Spleen (tissue), 11 donors: ENCODE measurements around the gene COL25A1. TPM values are rescaled to one million over a fixed set of nuclear protein-coding genes. Genes with fewer than 3 reads are reported as not detected.

Experiments
- DNase-seq: peaks from one replicate; pipeline ENCODE4 v3.0.0-alpha.2; 2020
- H3K27ac ChIP-seq, 8 donors: fragments of 200-600 bp; sonication (generic) in 7 of 8; 1 replicate in 4 of 8; 2 replicates in 4 of 8; pipeline versions ENCODE4 v1.5.0 to v1.8.0; 2016 to 2021; ENCODE audit warnings: inconsistent platforms in 4 of 8, mild to moderate bottlenecking in 4 of 8, moderate library complexity in 1 of 8
- H3K27me3 ChIP-seq, 7 donors: fragments of 200-600 bp; sonication (generic) in 6 of 7; replicated peaks in 1 of 7; 1 replicate in 4 of 7; 2 replicates in 3 of 7; pipeline versions ENCODE4 v1.5.0 to v1.8.0; 2016 to 2021; ENCODE audit warnings: inconsistent platforms in 3 of 7, mild to moderate bottlenecking in 1 of 7
- H3K36me3 ChIP-seq, 6 donors: fragments of 200-600 bp; sonication (generic) in 5 of 6; 1 replicate in 4 of 6; 2 replicates in 2 of 6; pipeline versions ENCODE4 v1.5.0 to v1.8.0; 2016 to 2021; ENCODE audit warnings: inconsistent platforms in 2 of 6
- H3K4me1 ChIP-seq, 6 donors: fragments of 200-600 bp; sonication (generic) in 5 of 6; 1 replicate in 3 of 6; 2 replicates in 3 of 6; pipeline versions ENCODE4 v1.5.0 to v1.8.0; 2016 to 2021; ENCODE audit warnings: inconsistent platforms in 3 of 6
- H3K4me3 ChIP-seq, 8 donors: fragments of 200-600 bp; sonication (generic) in 7 of 8; 1 replicate in 4 of 8; 2 replicates in 4 of 8; pipeline versions ENCODE4 v1.5.0 to v1.8.0; 2016 to 2021; ENCODE audit warnings: inconsistent platforms in 4 of 8, mild to moderate bottlenecking in 4 of 8, moderate library complexity in 2 of 8
- H3K9me3 ChIP-seq, 8 donors: fragments of 200-600 bp; sonication (generic) in 7 of 8; 1 replicate in 4 of 8; 2 replicates in 4 of 8; pipeline versions ENCODE4 v1.5.0 to v1.8.0; 2016 to 2021; ENCODE audit warnings: inconsistent platforms in 4 of 8
- POLR2A ChIP-seq, 3 donors: fragments of 450-650 bp; IDR thresholded peaks; one replicate each; pipeline ENCODE4 v1.5.1; 2017; ENCODE audit warnings: antibody characterized with exemption in 3 of 3, mild to moderate bottlenecking in 1 of 3
- POLR2AphosphoS5 ChIP-seq, 3 donors: sonication (generic); formaldehyde crosslinking; IDR thresholded peaks; one replicate each; pipeline ENCODE4 v1.5.1; 2017; ENCODE audit warnings: antibody characterized with exemption in 3 of 3
- WGBS, 5 donors: extraction: QIAGEN DNeasy Blood & Tissue Kit in 3 of 5; methylation state at CpG; one replicate each; pipeline versions ENCODE4 v1.1.5 to v1.1.7; 2013 to 2018; 5-methylcytosine and 5-hydroxymethylcytosine counted together
- intact Hi-C: fragments of 100-400 bp; cut with DNase I; formaldehyde crosslinking; loops from one replicate; pipeline ENCODE4 v1.15.0; 2023; ENCODE audit warnings: low total_unique reads
- polyA plus RNA-seq, 3 donors: library from polyadenylated mRNA; stranded (reverse); fragments of 200-250 nt; gene quantifications; one replicate each; pipeline ENCODE4 v1.2.1, GENCODE V29; 2013
- total RNA-seq, 7 donors: library from RNA; depleted of rRNA in 3 of 7; stranded (reverse); fragments of >200 nt in 3 of 7; fragmentation: NEBNext Ultra II Directional in 4 of 7; extraction: Animal tissue kit (Norgen Biotek cat#: 25700) in 4 of 7; gene quantifications; one replicate each; pipeline versions ENCODE4 v1.1.0 to v1.2.1, GENCODE V29; 2016 to 2021
- TF ChIP-seq, protein P1 (sequence below), 11 experiments: fragments of 200-600 bp in 7 of 11; fragments of 450-650 bp in 4 of 11; sonication (generic) in 4 of 11; IDR thresholded peaks in 8 of 11; conservative IDR thresholded peaks in 3 of 11; 1 replicate in 7 of 11; 2 replicates in 4 of 11; pipeline versions ENCODE4 v1.4.0 to v1.8.0; 2016 to 2021; ENCODE audit warnings: antibody characterized with exemption in 11 of 11, inconsistent platforms in 4 of 11, mild to moderate bottlenecking in 1 of 11
- donor health status: healthy with polysubstance abuse.
- donor health status: DM: no; HTN: no; CAD: no; lungs with moderate emphysema.
- donor health status: DM: no; HTN: no; CAD: no.
- donor health status: Bipolar disorder and iron deficiency.
- donor health status: healthy.
- donor health status: DM: no; HTN: no; CAD: no.
- donor health status: DM: yes; HTN: yes; CAD: no.

COL25A1 gene
- total and polyA plus RNA-seq, 10 donors = 0.06 to 1.9 (median 0.57) TPM; not detected in 1

DNA sequence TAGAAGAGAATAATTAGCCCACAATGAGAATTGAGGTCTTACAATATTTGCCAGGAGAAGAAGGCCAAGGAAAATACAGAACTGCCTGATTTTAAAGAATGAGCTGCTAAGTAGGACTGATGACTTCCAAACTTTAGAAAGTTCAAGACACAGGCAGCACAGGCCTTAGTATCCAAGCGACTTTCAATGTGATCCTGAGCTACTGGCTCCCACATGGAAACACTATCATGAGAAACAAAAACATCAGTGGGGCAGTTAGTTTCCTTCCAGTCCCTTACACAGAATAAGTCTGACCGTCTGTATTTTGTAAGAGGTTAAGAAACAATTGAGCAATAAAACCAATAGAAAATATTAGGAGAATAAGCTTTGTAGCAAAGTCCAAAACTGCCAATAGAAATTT lies 251.4 kb downstream of the COL25A1 start:
- no peaks in the 10 kb centered on the region for H3K27me3 ChIP-seq
- no peaks in the 10 kb centered on the region for H3K9me3 ChIP-seq
- H3K4me3 ChIP-seq = no peak overlapping the region
- no peak overlapping the region for H3K27ac ChIP-seq
- no peak for DNase-seq
- TF ChIP-seq POLR2AphosphoS5 (IDR thresholded peaks at IDR 0.05) = no peak
- no peak for TF ChIP-seq POLR2A (IDR thresholded peaks at IDR 0.05)
- TF ChIP-seq, protein P1, sequence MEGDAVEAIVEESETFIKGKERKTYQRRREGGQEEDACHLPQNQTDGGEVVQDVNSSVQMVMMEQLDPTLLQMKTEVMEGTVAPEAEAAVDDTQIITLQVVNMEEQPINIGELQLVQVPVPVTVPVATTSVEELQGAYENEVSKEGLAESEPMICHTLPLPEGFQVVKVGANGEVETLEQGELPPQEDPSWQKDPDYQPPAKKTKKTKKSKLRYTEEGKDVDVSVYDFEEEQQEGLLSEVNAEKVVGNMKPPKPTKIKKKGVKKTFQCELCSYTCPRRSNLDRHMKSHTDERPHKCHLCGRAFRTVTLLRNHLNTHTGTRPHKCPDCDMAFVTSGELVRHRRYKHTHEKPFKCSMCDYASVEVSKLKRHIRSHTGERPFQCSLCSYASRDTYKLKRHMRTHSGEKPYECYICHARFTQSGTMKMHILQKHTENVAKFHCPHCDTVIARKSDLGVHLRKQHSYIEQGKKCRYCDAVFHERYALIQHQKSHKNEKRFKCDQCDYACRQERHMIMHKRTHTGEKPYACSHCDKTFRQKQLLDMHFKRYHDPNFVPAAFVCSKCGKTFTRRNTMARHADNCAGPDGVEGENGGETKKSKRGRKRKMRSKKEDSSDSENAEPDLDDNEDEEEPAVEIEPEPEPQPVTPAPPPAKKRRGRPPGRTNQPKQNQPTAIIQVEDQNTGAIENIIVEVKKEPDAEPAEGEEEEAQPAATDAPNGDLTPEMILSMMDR (IDR thresholded peaks at IDR 0.05 in 8 of 11, conservative IDR thresholded peaks at IDR 0.05 in 3 of 11) = no peak
- intact Hi-C loops = no loop called here
- WGBS, 5 donors = 62 to 89% (median 73%) methylated on average over 2 of the region's 2 CpGs
- no peaks in the 10 kb centered on the region for H3K36me3 ChIP-seq
- peaks cover 0 to 13% (median 5%) of the 10 kb centered on the region in 6 donors for H3K4me1 ChIP-seq

DNA sequence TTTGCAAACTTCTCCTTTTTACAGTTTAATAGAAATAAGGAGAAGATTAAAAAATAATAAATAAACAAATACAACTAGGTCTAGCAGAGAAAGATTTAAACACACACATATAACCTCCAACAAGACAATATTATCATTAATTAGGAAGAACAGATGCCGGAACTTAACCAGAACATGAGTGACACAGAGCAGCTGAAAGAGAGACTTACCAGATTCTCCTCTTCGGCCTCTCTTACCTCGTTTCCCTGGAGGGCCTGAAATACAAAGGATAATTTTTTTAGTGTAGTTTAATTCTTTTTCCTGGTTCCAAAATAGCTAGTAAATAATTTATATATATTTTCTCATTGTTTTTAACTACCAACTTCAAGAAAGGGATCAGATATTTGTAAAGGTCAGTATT lies 252.5 kb downstream of the COL25A1 start:
- Histone ChIP-seq H3K9me3 (no peaks in the 10 kb centered on the region), H3K4me1 (peaks cover 0 to 15% (median 5%) of the 10 kb centered on the region in 6 donors), H3K4me3 (no peak overlapping the region), H3K27me3 (no peaks in the 10 kb centered on the region), H3K27ac (no peak overlapping the region), H3K36me3 (no peaks in the 10 kb centered on the region)
- TF ChIP-seq POLR2AphosphoS5 (IDR thresholded peaks at IDR 0.05) = no peak
- no peak for TF ChIP-seq POLR2A (IDR thresholded peaks at IDR 0.05)
- TF ChIP-seq, protein P1 (IDR thresholded peaks at IDR 0.05 in 8 of 11, conservative IDR thresholded peaks at IDR 0.05 in 3 of 11) = no peak
- WGBS, 5 donors = 83 to 95% (median 89%) methylated on average over 3 of the region's 3 CpGs
- intact Hi-C loops = no loop called here
- no peak for DNase-seq

DNA sequence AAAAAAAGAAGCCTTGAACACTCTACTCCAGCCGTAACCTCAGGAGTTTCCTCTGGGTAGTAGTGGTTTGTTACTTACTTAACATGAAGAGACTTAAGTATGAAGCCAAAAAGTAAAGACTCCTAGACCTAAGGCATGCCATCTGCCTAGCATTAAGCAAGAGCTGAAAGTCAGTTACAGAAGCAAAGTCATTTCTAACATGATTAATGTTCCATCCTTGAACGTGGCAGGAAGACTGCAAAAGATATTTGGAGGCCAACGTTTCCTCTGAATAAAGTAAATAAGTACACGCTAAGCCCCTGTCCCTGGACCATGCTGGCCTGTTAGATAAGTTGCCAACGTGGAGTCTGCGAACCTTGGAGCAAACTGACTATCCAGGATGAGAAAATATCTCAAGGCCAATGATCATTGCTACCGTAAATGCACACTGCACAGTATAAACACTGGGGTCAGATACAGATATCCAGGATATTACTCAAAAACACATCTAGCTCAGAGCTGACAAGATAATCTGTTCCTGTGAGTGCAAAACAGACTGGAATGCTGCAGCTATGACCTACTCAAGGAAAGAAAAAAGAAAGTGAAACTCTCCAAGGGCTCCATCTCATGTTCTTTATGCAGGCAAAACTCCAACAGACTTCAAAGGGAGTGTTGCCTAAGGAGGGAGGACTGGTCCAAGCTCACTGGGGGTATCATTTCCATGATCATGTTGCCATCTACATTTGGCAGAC lies 255.8 kb downstream of the COL25A1 start:
- 4 to 16% (median 8%) methylated on average over 7 of the region's 7 CpGs for WGBS, 5 donors
- Histone ChIP-seq H3K36me3 (no peaks in the 10 kb centered on the region), H3K27me3 (no peaks in the 10 kb centered on the region), H3K4me3 (peak overlapping the region in 3 of 8 donors; percentile 2 to 48 (median 24)), H3K27ac (peak overlapping the region in 7 of 8 donors; percentile 14 to 73 (median 41)), H3K9me3 (no peaks in the 10 kb centered on the region), H3K4me1 (peaks cover 0 to 15% (median 5%) of the 10 kb centered on the region in 6 donors)
- intact Hi-C loops = no loop called here
- DNase-seq = no peak
- TF ChIP-seq, protein P1 (IDR thresholded peaks at IDR 0.05 in 8 of 11, conservative IDR thresholded peaks at IDR 0.05 in 3 of 11) = no peak
- TF ChIP-seq POLR2A (IDR thresholded peaks at IDR 0.05) (no peak), POLR2AphosphoS5 (IDR thresholded peaks at IDR 0.05) (peak in 1 of 3 donors; percentile 32)

DNA sequence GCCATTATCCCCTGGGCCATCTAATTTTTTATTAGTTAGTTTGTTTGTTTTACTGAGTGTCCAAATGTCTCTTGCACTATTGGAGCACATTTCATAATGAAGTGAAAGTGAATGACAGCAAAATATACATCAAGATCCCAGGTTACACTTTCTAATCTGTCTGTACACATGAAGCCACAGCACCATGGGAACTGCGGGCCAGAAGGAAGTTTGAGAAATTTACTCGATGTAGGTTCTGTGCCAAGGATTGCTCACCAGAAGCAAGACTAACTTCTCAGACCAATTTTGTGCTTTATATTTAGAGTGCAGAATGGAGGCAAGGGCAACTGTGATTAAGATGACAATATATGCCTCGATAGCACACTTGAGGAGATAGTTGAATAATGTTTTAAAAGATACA lies 258.0 kb downstream of the COL25A1 start:
- intact Hi-C loops = no loop called here
- 43 to 59% (median 52%) methylated on average over 3 of the region's 3 CpGs for WGBS, 5 donors

More for the DNA sequence above, 258.0 kb downstream of the COL25A1 start:
- Histone ChIP-seq H3K36me3 (no peaks in the 10 kb centered on the region), H3K27ac (no peak overlapping the region), H3K4me1 (peaks cover 0 to 15% (median 5%) of the 10 kb centered on the region in 6 donors), H3K27me3 (no peaks in the 10 kb centered on the region), H3K9me3 (no peaks in the 10 kb centered on the region), H3K4me3 (no peak overlapping the region)
- DNase-seq = no peak
- TF ChIP-seq POLR2AphosphoS5 (IDR thresholded peaks at IDR 0.05) (no peak), POLR2A (IDR thresholded peaks at IDR 0.05) (no peak)
- TF ChIP-seq, protein P1 (IDR thresholded peaks at IDR 0.05 in 8 of 11, conservative IDR thresholded peaks at IDR 0.05 in 3 of 11) = no peak
